ENCODE data around the gene NTMT2. TPM values are rescaled to one million over a fixed set of nuclear protein-coding genes. Genes with fewer than 3 reads are reported as not detected.

Gene NTMT2
- polyA plus RNA-seq, 1 donor from 2014 or later: 0.27 TPM

- TF ChIP-seq SMC3 (conservative IDR thresholded peaks at IDR 0.05; ENCODE audit: poor library complexity): no peak
- TF ChIP-seq EP300 (conservative IDR thresholded peaks at IDR 0.05; ENCODE audit: poor library complexity, severe bottlenecking): no peak
- no peak for TF ChIP-seq TAF1 (IDR thresholded peaks at IDR 0.05; ENCODE audit: low read depth)
- TF ChIP-seq CTCF (IDR thresholded peaks at IDR 0.05; ENCODE audit: poor library complexity, severe bottlenecking): no peak
- TF ChIP-seq MXI1 (conservative IDR thresholded peaks at IDR 0.05; ENCODE audit: poor library complexity, severe bottlenecking): no peak
- TF ChIP-seq RAD21 (conservative IDR thresholded peaks at IDR 0.05): no peak
- no peak for TF ChIP-seq POLR2AphosphoS5 (IDR thresholded peaks at IDR 0.05)
- TF ChIP-seq EZH2 (IDR thresholded peaks at IDR 0.05; ENCODE audit: borderline replicate concordance, insufficient read depth, low read length, poor library complexity, severe bottlenecking): no peak
- no peak for TF ChIP-seq REST (IDR thresholded peaks at IDR 0.05; ENCODE audit: borderline replicate concordance)
- no peak overlapping the region for H3K9ac ChIP-seq (ENCODE audit: low read length)
- H3K9me2 ChIP-seq (ENCODE audit: insufficient read depth, low read length): no peaks in the 10 kb centered on the region
- no peak overlapping the region for H3K4me3 ChIP-seq (ENCODE audit: low read length)
- no peaks in the 10 kb centered on the region for H3K27me3 ChIP-seq (ENCODE audit: insufficient read depth, low read depth, low read length)
- H3K4me2 ChIP-seq (ENCODE audit: low read length): no peak overlapping the region
- H3K27ac ChIP-seq (ENCODE audit: low read length): no peak overlapping the region
- no peaks in the 10 kb centered on the region for H3K36me3 ChIP-seq (ENCODE audit: insufficient read depth, low read length)
- no peaks in the 10 kb centered on the region for H3K9me3 ChIP-seq (ENCODE audit: low read length)
- no peaks in the 10 kb centered on the region for H3K79me2 ChIP-seq (replicated peaks; ENCODE audit: insufficient read depth, low read length)
- H2AFZ ChIP-seq (ENCODE audit: low read depth, low read length): no peak overlapping the region
- H3F3A ChIP-seq (ENCODE audit: insufficient read depth, low read length, poor library complexity, severe bottlenecking): no peaks in the 10 kb centered on the region
- H4K20me1 ChIP-seq (ENCODE audit: insufficient read depth): no peaks in the 10 kb centered on the region
Observed at GRCh38 chr1:170217517-170218256, 71.9 kb downstream of the NTMT2 start.

DNA sequence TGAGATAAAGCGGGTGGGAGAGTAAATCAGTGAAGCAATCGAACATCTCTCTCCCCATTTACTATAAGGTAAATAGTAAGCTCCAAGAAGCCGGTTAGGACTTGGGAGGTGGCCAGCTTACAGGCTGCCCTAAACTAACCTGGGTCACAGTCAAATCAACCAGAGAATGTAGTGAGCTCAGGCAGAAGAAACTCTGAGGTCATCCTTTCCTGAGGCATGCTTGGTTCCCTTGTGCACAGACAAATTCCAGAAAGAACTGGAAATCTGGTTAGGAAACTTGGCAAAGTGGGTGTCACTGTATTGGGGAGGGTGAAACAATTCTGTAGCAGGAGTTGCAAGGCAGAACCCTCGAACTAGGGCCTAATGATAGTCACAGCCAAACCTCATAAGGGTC is 72.5 kb downstream of the NTMT2 start:
- H3K79me2 ChIP-seq (replicated peaks; ENCODE audit: insufficient read depth, low read length): no peaks in the 10 kb centered on the region
- H3K27ac ChIP-seq (ENCODE audit: low read length): no peak overlapping the region
- no peak overlapping the region for H3K4me3 ChIP-seq (ENCODE audit: low read length)
- no peak overlapping the region for H3K4me2 ChIP-seq (ENCODE audit: low read length)
- no peaks in the 10 kb centered on the region for H3K36me3 ChIP-seq (ENCODE audit: insufficient read depth, low read length)
- TF ChIP-seq SMC3 (conservative IDR thresholded peaks at IDR 0.05; ENCODE audit: poor library complexity): no peak
- TF ChIP-seq POLR2AphosphoS5 (IDR thresholded peaks at IDR 0.05): no peak
- TF ChIP-seq EZH2 (IDR thresholded peaks at IDR 0.05; ENCODE audit: borderline replicate concordance, insufficient read depth, low read length, poor library complexity, severe bottlenecking): no peak
- no peak for TF ChIP-seq CTCF (IDR thresholded peaks at IDR 0.05; ENCODE audit: poor library complexity, severe bottlenecking)
- no peak overlapping the region for H3K9ac ChIP-seq (ENCODE audit: low read length)
- H3K27me3 ChIP-seq (ENCODE audit: insufficient read depth, low read depth, low read length): no peaks in the 10 kb centered on the region
- no peaks in the 10 kb centered on the region for H3F3A ChIP-seq (ENCODE audit: insufficient read depth, low read length, poor library complexity, severe bottlenecking)
- H3K9me2 ChIP-seq (ENCODE audit: insufficient read depth, low read length): no peaks in the 10 kb centered on the region
- H2AFZ ChIP-seq (ENCODE audit: low read depth, low read length): no peak overlapping the region
- no peaks in the 10 kb centered on the region for H4K20me1 ChIP-seq (ENCODE audit: insufficient read depth)
- no peaks in the 10 kb centered on the region for H3K9me3 ChIP-seq (ENCODE audit: low read length)

Small RNA genes within 50 kb of the gene (small RNA-seq; reads per million reads assigned to genes)
- gene MIR3119-2: 0 reads per million in 3 experiments

Other genes with a start within 250 kb of the NTMT2 start
- 252 and 256 TPM in 2 replicates for gene KIFAP3, start 71.3 kb upstream of the NTMT2 start, polyA plus RNA-seq